GM12878 (cell line): ENCODE data around the gene ARL14EP. TPM values are rescaled to one million over a fixed set of nuclear protein-coding genes. Genes with fewer than 3 reads are reported as not detected.

ENCODE experiments used
- ATAC-seq: fragments of 200-7000 bp; cut with Tn5 transposase; 3 replicates; pipeline ENCODE4 v1.9.1; 2020; ENCODE audit warnings: mild to moderate bottlenecking, moderate library complexity
- BruUV-seq: library from RNA; stranded (reverse); fragments of 400-500 nt; replicated peaks from 2 replicates; lab custom pipeline; 2021; lab: Mats Ljungman, UMichigan
- CTCF ChIA-PET: fragments of 300-600 bp; sonication (Branson Sonifier 250); formaldehyde crosslinking; extraction: SDS; loops from one replicate; lab custom pipeline; 2021; ENCODE audit warnings: inconsistent platforms; lab: Yijun Ruan, JAX
- POLR2A ChIA-PET: fragments of 350-600 bp; formaldehyde crosslinking; extraction: SDS; loops from one replicate; lab custom pipeline; 2021; ENCODE audit warnings: inconsistent platforms; lab: Charles Lee
- RAD21 ChIA-PET: fragments of 300-600 bp; sonication (Branson Sonifier 250); formaldehyde crosslinking; loops from one replicate; lab custom pipeline; 2023; ENCODE audit warnings: antibody characterized with exemption; ENCODE audit not compliant: unreplicated experiment; lab: Charles Lee
- SMC1A ChIA-PET: fragments of 300-600 bp; sonication (Branson Sonifier 250); formaldehyde crosslinking; loops from one replicate; lab custom pipeline; 2023; ENCODE audit not compliant: unreplicated experiment, uncharacterized antibody; lab: Charles Lee
- DNase-seq: peaks from one replicate; pipeline ENCODE4 v3.0.0-alpha.2; 2011; ENCODE audit warnings: low read depth, low spot score
- FAIRE-seq: peaks from 3 replicates; lab custom pipeline; 2011; peaks lifted over from hg19 to GRCh38; lab: Jason Lieb, UNC
- H2AFZ ChIP-seq: 2 replicates; pipeline ENCODE4 v1.6.0; 2011; ENCODE audit warnings: low read depth, low read length, control low read depth; ENCODE audit not compliant: control insufficient read depth
- H3K27ac ChIP-seq: 2 replicates; pipeline ENCODE4 v1.5.1; 2011; ENCODE audit warnings: control low read depth; ENCODE audit not compliant: control insufficient read depth, insufficient read depth
- H3K27me3 ChIP-seq, 2 experiments: replicated peaks in 1 of 2; 2 replicates each; pipeline versions ENCODE4 v1.6.0 to v1.6.1; 2011; ENCODE audit warnings: low read length in 1 of 2; ENCODE audit not compliant: control insufficient read depth in 2 of 2, insufficient read depth in 2 of 2
- H3K36me3 ChIP-seq, 2 experiments: 2 replicates each; pipeline ENCODE4 v1.5.1; 2011; ENCODE audit warnings: low read length in 1 of 2; ENCODE audit not compliant: control insufficient read depth in 2 of 2, insufficient read depth in 2 of 2
- H3K4me1 ChIP-seq: 2 replicates; pipeline ENCODE4 v1.6.1; 2011; ENCODE audit warnings: mild to moderate bottlenecking, low read length, moderate library complexity, mixed read lengths; ENCODE audit not compliant: control insufficient read depth, insufficient read depth
- H3K4me2 ChIP-seq: 2 replicates; pipeline ENCODE4 v1.6.0; 2011; ENCODE audit warnings: control low read depth; ENCODE audit not compliant: control insufficient read depth, insufficient read depth
- H3K4me3 ChIP-seq: fragments of 200-600 bp; sonication (generic); 2 replicates; pipeline ENCODE4 v1.5.1; 2016
- H3K79me2 ChIP-seq: 2 replicates; pipeline ENCODE4 v1.6.0; 2011; ENCODE audit warnings: low read length; ENCODE audit not compliant: control insufficient read depth, insufficient read depth
- H3K9ac ChIP-seq: 2 replicates; pipeline ENCODE4 v1.8.0; 2011; ENCODE audit warnings: low read length, control low read depth, mixed read lengths; ENCODE audit not compliant: control insufficient read depth, insufficient read depth
- H3K9me3 ChIP-seq: replicated peaks from 3 replicates; pipeline ENCODE4 v1.5.1; 2011; ENCODE audit warnings: mild to moderate bottlenecking, low read length; ENCODE audit not compliant: control insufficient read depth, insufficient read depth
- H4K20me1 ChIP-seq: 2 replicates; pipeline ENCODE4 v1.6.0; 2011; ENCODE audit not compliant: control insufficient read depth, insufficient read depth
- ATF7 ChIP-seq: fragments of 450-650 bp; IDR thresholded peaks from 2 replicates; pipeline ENCODE4 v1.6.1; 2016; ENCODE audit warnings: low read depth, mild to moderate bottlenecking
- CBFB ChIP-seq: IDR thresholded peaks from 2 replicates; pipeline ENCODE4 v1.6.1; 2016; ENCODE audit warnings: antibody characterized with exemption, low read depth
- EP300 ChIP-seq, 2 experiments: fragments of 150-350 bp in 1 of 2; IDR thresholded peaks; 2 replicates each; pipeline ENCODE4 v1.6.1; 2011 to 2012; ENCODE audit warnings: low read depth in 2 of 2, low read length in 2 of 2, borderline replicate concordance in 1 of 2, improper control_type of control experiment in 1 of 2, inconsistent platforms in 1 of 2; ENCODE audit not compliant: control insufficient read depth in 1 of 2
- ETV6 ChIP-seq, 2 experiments: fragments of 450-650 bp in 1 of 2; IDR thresholded peaks in 1 of 2; conservative IDR thresholded peaks in 1 of 2; 2 replicates each; pipeline ENCODE4 v1.6.1; 2014; ENCODE audit warnings: antibody characterized with exemption in 1 of 2, borderline replicate concordance in 1 of 2, low read depth in 1 of 2, mild to moderate bottlenecking in 1 of 2, moderate library complexity in 1 of 2
- JUNB ChIP-seq: IDR thresholded peaks from 2 replicates; pipeline ENCODE4 v1.6.1; 2016; ENCODE audit warnings: antibody characterized with exemption, mild to moderate bottlenecking
- NR2F1 ChIP-seq: fragments of 450-650 bp; conservative IDR thresholded peaks from 2 replicates; pipeline ENCODE4 v1.6.1; 2017; ENCODE audit warnings: mild to moderate bottlenecking
- POLR2A ChIP-seq: IDR thresholded peaks from 2 replicates; pipeline ENCODE4 v1.6.1; 2011; ENCODE audit warnings: low read depth, mild to moderate bottlenecking, low read length
- RUNX3 ChIP-seq: IDR thresholded peaks from 2 replicates; pipeline ENCODE4 v1.6.1; 2012; ENCODE audit warnings: low read length, inconsistent platforms
- SPI1 ChIP-seq: IDR thresholded peaks from 2 replicates; pipeline ENCODE4 v1.6.1; 2011; ENCODE audit warnings: low read depth, mild to moderate bottlenecking, low read length, moderate library complexity, borderline replicate concordance; ENCODE audit not compliant: insufficient read depth
- YY1 ChIP-seq: IDR thresholded peaks from 2 replicates; pipeline ENCODE4 v1.6.1; 2011; ENCODE audit warnings: low read depth, mild to moderate bottlenecking, low read length
- ZNF207 ChIP-seq: fragments of 450-650 bp; IDR thresholded peaks from 2 replicates; pipeline ENCODE4 v1.6.1; 2014; ENCODE audit warnings: antibody characterized with exemption, mild to moderate bottlenecking, borderline replicate concordance
- ZNF24 ChIP-seq: fragments of 450-650 bp; IDR thresholded peaks from 2 replicates; pipeline ENCODE4 v1.6.1; 2017; ENCODE audit warnings: antibody characterized with exemption, mild to moderate bottlenecking
- in situ Hi-C: fragments of 300-500 bp; cut with MboI; formaldehyde crosslinking; loops from 9 replicates; pipeline ENCODE4 v1.14.3; 2018; ENCODE audit warnings: mixed read lengths
- intact Hi-C: fragments of 100-400 bp; cut with micrococcal nuclease; formaldehyde crosslinking; loops from one replicate; pipeline ENCODE4 v1.14.2; 2022; ENCODE audit not compliant: unreplicated experiment
- polyA plus RNA-seq, 11 experiments: library from polyadenylated mRNA; depleted of rRNA in 4 of 11; unstranded in 6 of 11; stranded (reverse) in 5 of 11; fragments of >200 nt; fragmentation: Nextera tagmentation in 4 of 11; fragmentation: Illumina TruSeq in 1 of 11; extraction: Ambion mirVana in 4 of 11; extraction: Trizol in 1 of 11; gene quantifications; 1 replicate in 1 of 11; 2 replicates in 10 of 11; pipeline versions ENCODE4 v1.2.1 to v1.2.3, GENCODE V29; 2011 to 2016; ENCODE audit warnings: inconsistent platforms in 2 of 11, missing spikeins in 2 of 11, low read depth in 1 of 11
- total RNA-seq, 4 experiments: library from RNA; depleted of rRNA in 3 of 4; stranded (reverse); fragments of >200 nt in 3 of 4; fragmentation: Illumina TruSeq in 1 of 4; extraction: Trizol in 1 of 4; gene quantifications; 2 replicates each; pipeline versions ENCODE4 v1.2.1 to v1.2.3, GENCODE V29; 2013 to 2021

Gene ARL14EP
- total and polyA plus RNA-seq, 10 of the 15 experiments (the other 5 are each of a cell fraction or from before 2014, with no cell fraction given), result 18.1 to 59.8 (median 42.8) TPM

DNA sequence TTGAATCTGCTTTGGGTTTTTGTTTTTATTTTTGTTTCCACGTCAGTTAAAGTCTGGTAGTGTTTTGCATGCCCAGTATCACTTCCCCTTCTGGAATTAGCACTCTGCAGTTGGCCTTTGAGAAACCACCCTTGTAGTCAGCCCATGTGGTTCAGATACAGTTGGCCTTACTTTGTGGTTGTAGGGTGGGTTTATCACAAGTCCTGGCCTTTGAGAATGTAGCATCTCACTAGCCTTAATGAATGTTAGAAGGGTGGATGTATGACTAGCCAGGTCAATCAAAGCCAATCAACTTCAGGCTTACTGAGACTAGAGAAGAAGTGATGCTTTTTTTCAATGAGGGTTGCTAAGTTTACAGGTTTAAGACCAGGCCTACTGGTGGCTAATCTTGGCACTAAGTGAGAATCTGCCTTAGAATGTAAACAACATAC lies 19.8 kb downstream of the ARL14EP start (continued):
- TF ChIP-seq ZNF207 (no peak), POLR2A (peak; percentile 47), NR2F1 (peak; percentile 88)

DNA sequence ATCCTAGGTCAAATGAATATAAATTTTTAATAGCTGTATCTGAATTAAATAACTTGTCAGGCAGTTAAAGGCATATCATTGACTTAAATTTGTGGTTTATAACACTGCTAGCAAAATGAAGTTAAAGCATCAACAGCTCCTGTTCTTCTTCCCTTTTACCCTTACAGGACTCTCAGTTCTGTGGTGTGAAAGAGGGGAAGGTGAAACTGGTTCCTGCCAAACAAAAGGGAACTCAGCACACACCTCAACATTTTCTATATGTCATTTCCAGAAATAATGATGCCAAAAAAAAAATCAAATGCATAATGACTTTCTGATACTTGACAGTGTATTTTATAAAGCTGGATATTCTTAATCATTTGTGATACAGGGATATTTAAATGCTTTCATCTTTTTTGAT lies 21.2 kb downstream of the ARL14EP start:
- in situ Hi-C loops, result loop anchor here (25.0 kb wide), 1 partner anchor 1743 kb away; the partner anchor contains the start of gene RCN1
- ATAC-seq (peak; percentile 42), FAIRE-seq (no peak), DNase-seq (peak; percentile 35)
- Histone ChIP-seq H3K9ac (no peak overlapping the region), H4K20me1 (no peaks in the 10 kb centered on the region), H2AFZ (no peak overlapping the region), H3K27ac (peak overlapping the region; percentile 84; the same call in 1 of the 2 replicates), H3K9me3 (no peaks in the 10 kb centered on the region), H3K4me3 (peak overlapping the region; percentile 11; the same call in 1 of the 2 replicates), H3K27me3 (no peaks in the 10 kb centered on the region), H3K36me3 (0 out of 4 replicates have a peak, but pooled peaks cover 0 to 3% of the 10 kb centered on the region in 2 experiments), H3K79me2 (no peaks in the 10 kb centered on the region), H3K4me1 (peaks cover 18% of the 10 kb centered on the region), H3K4me2 (peak overlapping the region; percentile 74)
- TF ChIP-seq CBFB, result 0 out of 2 replicates have a peak, but pooled peaks have one; percentile 31
- 0 out of 2 replicates have a peak, but pooled peaks have one; percentile 27 for TF ChIP-seq ATF7
- TF ChIP-seq ZNF24, result no peak
- TF ChIP-seq YY1, result no peak
- peak in 1 of 2 experiments; percentile 54; a peak in 1 of 4 replicates for TF ChIP-seq ETV6 (conservative IDR thresholded peaks at IDR 0.05 in 1 of 2, IDR thresholded peaks at IDR 0.05 in 1 of 2; ENCODE audit: borderline replicate concordance in 1 of 2, low read depth in 1 of 2)
- TF ChIP-seq RUNX3, result peak; percentile 69
- peak in 1 of 2 experiments; percentile 64; a peak in 1 of 4 replicates for TF ChIP-seq EP300 (IDR thresholded peaks at IDR 0.05; ENCODE audit: borderline replicate concordance in 1 of 2, control insufficient read depth in 1 of 2, low read depth in 2 of 2, low read length in 2 of 2)
- TF ChIP-seq JUNB, result peak; percentile 12; the same call in 1 of the 2 replicates
- peak; percentile 51; the same call in 1 of the 2 replicates for TF ChIP-seq SPI1
- ChIA-PET CTCF (interaction anchor here (0.8 to 3.3 kb wide), 11 partner anchors 11 to 701 kb away, joined by 3 to 20 read pairs (median 7); partner anchors contain the start of gene ARL14EP), RAD21 (interaction anchor here (0.6 to 3.6 kb wide), 10 partner anchors 10 to 574 kb away, joined by 3 to 38 read pairs (median 4); partner anchors contain the start of gene ARL14EP), POLR2A (interaction anchor here (0.7 to 3.2 kb wide), 3 partner anchors 19 to 34 kb away, joined by 4 to 37 read pairs (median 6); partner anchors contain the start of gene ARL14EP), SMC1A (interaction anchor here (0.8 to 3.5 kb wide), 15 partner anchors 9 to 572 kb away, joined by 3 to 31 read pairs (median 4); no protein-coding TSS in a partner anchor)
- BruUV-seq, result no TSS peak
- intact Hi-C loops, result loop anchor here (10.0 kb wide), 1 partner anchor 311 kb away; no protein-coding TSS in a partner anchor
